Ishikawa (cell line): Measurements from ENCODE around the gene COL13A1.
A peak's percentile ranks its signal among the peaks of the same experiment; 100 is the strongest.

Experiments used
- CEBPB ChIP-seq: IDR thresholded peaks from 2 replicates; pipeline ENCODE4 v1.6.1; 2012
- CREB1 ChIP-seq: IDR thresholded peaks from 2 replicates; pipeline ENCODE4 v1.6.1; 2012; ENCODE audit warnings: low read depth
- EGR1 ChIP-seq: IDR thresholded peaks from 2 replicates; pipeline ENCODE4 v1.6.1; 2012
- EP300 ChIP-seq: IDR thresholded peaks from 2 replicates; pipeline ENCODE4 v1.6.1; 2012; ENCODE audit warnings: borderline replicate concordance
- FOXM1 ChIP-seq: IDR thresholded peaks from 2 replicates; pipeline ENCODE4 v1.6.1; 2012; ENCODE audit warnings: low read depth, borderline replicate concordance
- NFIC ChIP-seq: IDR thresholded peaks from 2 replicates; pipeline ENCODE4 v1.6.1; 2012
- RAD21 ChIP-seq: IDR thresholded peaks from 2 replicates; pipeline ENCODE4 v1.6.1; 2012; ENCODE audit warnings: low read depth
- TAF1 ChIP-seq: IDR thresholded peaks from 2 replicates; pipeline ENCODE4 v1.6.1; 2012; ENCODE audit warnings: low read depth, mild to moderate bottlenecking
- TCF12 ChIP-seq: IDR thresholded peaks from 2 replicates; pipeline ENCODE4 v1.6.1; 2012; ENCODE audit warnings: low read depth
- TEAD4 ChIP-seq: IDR thresholded peaks from 2 replicates; pipeline ENCODE4 v1.6.1; 2012
- YY1 ChIP-seq: IDR thresholded peaks from 2 replicates; pipeline ENCODE4 v1.6.1; 2012; ENCODE audit warnings: low read depth
- ZBTB7A ChIP-seq: IDR thresholded peaks from 2 replicates; pipeline ENCODE4 v1.6.1; 2012; ENCODE audit warnings: low read depth
- TF ChIP-seq, protein P1 (sequence below): IDR thresholded peaks from 2 replicates; pipeline ENCODE4 v1.6.1; 2012; ENCODE audit warnings: low read depth, mild to moderate bottlenecking
- TF ChIP-seq, protein P2 (sequence below): IDR thresholded peaks from 2 replicates; pipeline ENCODE4 v1.6.1; 2012
- TF ChIP-seq, protein P3 (sequence below): IDR thresholded peaks from 2 replicates; pipeline ENCODE4 v1.6.1; 2012

The COL13A1 gene

DNA sequence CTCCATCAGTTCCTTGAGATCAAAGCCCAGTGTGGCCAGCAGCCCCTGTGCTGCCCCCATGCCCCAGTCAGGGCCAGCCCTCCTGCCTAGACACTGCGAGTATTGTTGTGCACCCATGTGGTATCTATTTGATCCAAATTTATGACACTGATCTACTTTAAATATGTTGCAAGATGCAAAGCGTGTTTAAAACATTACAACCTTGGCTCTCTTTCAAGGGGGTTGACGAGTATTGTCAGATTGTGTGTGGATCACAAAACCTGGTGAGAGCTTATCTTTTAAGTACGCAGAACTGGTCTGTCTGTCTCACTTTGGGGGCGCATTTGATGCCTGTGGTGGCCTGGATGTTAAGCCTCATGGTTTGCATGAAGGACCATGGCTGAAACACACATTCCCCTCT lies 108.9 kb downstream of the COL13A1 start:
- TF ChIP-seq EGR1 (no peak), CEBPB (no peak), NFIC (no peak), FOXM1 (no peak), ZBTB7A (no peak), CREB1 (no peak), EP300 (no peak), YY1 (no peak), TEAD4 (no peak), TCF12 (no peak)
- TF ChIP-seq, protein P1, sequence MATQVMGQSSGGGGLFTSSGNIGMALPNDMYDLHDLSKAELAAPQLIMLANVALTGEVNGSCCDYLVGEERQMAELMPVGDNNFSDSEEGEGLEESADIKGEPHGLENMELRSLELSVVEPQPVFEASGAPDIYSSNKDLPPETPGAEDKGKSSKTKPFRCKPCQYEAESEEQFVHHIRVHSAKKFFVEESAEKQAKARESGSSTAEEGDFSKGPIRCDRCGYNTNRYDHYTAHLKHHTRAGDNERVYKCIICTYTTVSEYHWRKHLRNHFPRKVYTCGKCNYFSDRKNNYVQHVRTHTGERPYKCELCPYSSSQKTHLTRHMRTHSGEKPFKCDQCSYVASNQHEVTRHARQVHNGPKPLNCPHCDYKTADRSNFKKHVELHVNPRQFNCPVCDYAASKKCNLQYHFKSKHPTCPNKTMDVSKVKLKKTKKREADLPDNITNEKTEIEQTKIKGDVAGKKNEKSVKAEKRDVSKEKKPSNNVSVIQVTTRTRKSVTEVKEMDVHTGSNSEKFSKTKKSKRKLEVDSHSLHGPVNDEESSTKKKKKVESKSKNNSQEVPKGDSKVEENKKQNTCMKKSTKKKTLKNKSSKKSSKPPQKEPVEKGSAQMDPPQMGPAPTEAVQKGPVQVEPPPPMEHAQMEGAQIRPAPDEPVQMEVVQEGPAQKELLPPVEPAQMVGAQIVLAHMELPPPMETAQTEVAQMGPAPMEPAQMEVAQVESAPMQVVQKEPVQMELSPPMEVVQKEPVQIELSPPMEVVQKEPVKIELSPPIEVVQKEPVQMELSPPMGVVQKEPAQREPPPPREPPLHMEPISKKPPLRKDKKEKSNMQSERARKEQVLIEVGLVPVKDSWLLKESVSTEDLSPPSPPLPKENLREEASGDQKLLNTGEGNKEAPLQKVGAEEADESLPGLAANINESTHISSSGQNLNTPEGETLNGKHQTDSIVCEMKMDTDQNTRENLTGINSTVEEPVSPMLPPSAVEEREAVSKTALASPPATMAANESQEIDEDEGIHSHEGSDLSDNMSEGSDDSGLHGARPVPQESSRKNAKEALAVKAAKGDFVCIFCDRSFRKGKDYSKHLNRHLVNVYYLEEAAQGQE = no peak
- TF ChIP-seq, protein P2, sequence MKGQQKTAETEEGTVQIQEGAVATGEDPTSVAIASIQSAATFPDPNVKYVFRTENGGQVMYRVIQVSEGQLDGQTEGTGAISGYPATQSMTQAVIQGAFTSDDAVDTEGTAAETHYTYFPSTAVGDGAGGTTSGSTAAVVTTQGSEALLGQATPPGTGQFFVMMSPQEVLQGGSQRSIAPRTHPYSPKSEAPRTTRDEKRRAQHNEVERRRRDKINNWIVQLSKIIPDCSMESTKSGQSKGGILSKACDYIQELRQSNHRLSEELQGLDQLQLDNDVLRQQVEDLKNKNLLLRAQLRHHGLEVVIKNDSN = no peak
- TF ChIP-seq, protein P3, sequence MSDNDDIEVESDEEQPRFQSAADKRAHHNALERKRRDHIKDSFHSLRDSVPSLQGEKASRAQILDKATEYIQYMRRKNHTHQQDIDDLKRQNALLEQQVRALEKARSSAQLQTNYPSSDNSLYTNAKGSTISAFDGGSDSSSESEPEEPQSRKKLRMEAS = no peak

DNA sequence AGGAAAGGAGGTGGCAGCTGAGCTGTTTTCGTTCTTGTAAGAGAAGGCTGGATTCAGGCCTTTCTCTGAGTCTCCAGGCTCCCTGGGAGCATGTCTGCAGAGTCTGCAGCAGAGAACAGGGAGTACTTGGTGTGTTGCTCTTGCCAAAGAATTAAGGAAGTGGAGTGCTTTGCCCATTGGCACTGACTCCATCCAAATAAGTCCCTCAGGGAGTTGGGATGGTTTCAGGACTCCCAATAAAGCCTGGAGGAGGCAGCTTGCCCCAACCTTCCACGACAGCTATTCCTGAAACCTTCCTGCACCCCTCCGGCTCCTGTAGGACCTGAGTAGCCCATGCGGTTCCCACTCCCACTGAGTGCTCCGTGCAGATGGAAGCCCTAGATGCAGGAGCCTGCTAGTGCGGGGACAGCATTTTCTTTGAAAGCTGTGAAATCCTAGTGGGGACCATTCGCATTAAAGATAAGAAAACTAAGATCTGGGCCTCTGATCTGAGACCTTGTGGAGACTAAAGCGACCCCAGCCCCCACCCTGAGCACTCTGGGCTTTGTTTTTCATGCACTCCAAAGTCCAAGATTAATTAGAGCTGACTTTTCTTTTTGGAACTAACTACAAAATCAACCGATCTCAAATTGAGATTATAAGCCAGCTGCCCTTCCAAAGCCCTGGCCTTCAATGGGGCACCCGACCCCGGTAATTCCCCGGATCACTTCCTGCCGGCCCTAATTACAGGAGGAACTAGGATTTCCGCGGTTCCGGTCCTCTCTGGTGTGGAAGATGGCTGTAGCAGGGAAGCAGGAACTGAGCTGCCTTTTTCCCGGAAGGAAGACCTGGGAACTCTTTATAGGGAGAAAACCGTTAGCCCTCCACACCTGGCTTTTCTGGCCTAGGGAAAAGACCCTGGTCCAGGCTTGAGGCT lies 110.2 kb downstream of the COL13A1 start:
- TF ChIP-seq FOXM1 (no peak), TCF12 (no peak), TAF1 (no peak), RAD21 (no peak), EP300 (no peak), NFIC (no peak), ZBTB7A (no peak), TEAD4 (no peak), CEBPB (no peak)
- TF ChIP-seq, protein P2 = no peak
- TF ChIP-seq, protein P3 = no peak

DNA sequence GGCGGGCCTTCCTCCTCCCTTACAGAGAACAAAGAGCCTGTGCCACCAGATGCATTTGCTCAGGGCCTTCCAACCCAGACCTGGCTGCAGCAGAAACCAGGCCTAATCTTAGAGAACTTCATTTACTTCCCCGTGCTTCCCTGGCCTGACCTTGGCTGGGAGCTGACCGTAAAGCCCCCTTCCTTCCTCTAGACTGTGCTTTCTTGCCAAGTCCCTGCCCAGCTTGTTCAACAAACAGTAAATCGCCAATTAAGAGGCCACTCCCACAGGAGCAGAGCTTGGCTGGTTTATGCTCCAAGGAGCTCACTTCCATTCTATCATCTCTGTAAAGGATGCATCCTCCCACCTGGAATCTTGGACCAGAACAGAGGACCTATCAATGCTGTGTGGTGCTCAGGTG lies 110.9 kb downstream of the COL13A1 start:
- TF ChIP-seq NFIC (no peak), YY1 (no peak), TEAD4 (no peak), ZBTB7A (no peak), TAF1 (no peak), FOXM1 (no peak), TCF12 (no peak), RAD21 (no peak), CEBPB (no peak), EGR1 (no peak)
- TF ChIP-seq, protein P1 = no peak
- TF ChIP-seq, protein P2 = no peak
- TF ChIP-seq, protein P3 = no peak

DNA sequence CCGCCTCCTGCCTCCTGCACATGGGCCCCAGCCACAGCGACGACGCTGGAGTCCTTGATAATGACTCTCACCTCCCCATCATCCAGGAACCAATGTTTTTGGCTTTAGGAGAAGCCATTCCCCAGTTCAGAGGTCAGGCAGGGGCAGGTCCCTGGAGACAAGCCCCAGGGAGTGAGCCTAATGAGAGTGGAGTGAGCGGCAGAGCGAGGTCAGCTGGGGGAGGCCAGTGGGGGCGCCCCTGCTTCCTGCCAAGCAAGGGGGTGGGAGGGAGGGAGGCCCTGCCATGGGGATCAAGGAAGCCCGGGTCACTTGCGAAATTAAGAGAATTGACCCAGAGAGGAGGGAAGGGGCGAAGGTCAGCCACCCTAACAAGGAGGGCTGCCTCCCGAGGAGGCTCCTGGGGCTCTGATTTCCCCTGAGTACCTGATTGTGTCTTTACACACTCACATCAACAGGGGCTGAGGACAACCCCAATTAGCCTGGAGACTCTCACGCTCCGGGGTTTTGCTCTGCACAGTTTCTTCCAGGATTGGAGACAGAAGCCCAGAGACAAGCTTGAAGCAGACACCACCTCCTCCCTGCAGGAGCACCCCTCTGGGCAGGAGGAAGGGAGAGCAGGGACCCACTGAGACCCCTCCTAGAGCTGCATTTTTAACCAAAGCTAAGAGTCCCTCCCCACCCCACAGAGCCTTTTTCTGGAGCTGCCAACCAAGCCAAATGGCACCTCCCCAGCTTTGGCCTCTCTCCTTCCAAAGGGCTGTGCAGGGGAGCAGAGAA lies 112.1 kb downstream of the COL13A1 start:
- TF ChIP-seq EGR1 = no peak

DNA sequence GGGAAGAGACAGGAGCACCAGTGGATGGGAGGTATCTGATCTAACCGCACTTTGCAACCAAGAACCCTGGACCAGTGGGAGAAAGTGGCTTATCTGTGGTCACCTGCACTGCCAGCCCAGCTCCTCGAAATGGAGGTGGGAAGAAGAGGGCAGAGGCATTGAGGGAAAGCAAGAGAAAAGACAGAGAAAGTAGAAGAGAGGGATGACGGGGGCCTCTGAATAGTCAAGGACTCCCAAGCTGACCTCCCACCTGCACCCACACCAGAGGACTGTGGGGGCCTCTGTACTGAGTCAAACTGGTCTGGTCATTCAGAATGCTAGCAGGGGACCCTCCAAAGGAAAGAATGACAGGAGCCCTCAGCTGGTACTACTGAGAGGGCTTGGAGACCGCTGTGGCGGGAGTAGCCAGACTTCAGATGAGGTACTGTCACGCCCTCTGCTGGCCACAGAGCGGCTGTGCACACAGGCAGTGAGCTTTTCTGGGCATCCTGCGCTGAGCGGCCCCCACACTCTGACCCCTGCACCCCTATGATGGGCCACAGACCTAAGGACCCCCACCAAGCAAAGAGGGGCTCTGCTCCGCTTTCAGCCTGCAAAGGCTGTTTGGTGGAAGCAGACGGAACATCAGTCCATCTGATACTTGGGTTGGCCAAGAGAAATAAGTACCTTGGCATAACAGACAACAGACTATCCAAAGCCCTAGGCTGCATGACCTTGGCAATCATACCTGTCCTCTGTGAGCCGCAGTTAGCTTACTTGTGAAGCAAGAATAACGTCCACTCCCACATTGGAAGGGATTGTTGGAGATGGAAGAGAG lies 112.9 kb downstream of the COL13A1 start:
- TF ChIP-seq RAD21 = peak; percentile 90
- no peak for TF ChIP-seq YY1
